HG02571 (cell line): Measurements from ENCODE around the gene R3HDML.

ENCODE experiments used
- ATAC-seq: cut with Tn5 transposase; IDR thresholded peaks from one replicate; pipeline ENCODE4 v1.9.1; 2021; ENCODE audit warnings: mild to moderate bottlenecking, moderate library complexity; ENCODE audit not compliant: unreplicated experiment

R3HDML gene

GRCh38 chr20:44361021-44361420 is 24.2 kb downstream of the R3HDML start:
- ATAC-seq, result no peak

DNA sequence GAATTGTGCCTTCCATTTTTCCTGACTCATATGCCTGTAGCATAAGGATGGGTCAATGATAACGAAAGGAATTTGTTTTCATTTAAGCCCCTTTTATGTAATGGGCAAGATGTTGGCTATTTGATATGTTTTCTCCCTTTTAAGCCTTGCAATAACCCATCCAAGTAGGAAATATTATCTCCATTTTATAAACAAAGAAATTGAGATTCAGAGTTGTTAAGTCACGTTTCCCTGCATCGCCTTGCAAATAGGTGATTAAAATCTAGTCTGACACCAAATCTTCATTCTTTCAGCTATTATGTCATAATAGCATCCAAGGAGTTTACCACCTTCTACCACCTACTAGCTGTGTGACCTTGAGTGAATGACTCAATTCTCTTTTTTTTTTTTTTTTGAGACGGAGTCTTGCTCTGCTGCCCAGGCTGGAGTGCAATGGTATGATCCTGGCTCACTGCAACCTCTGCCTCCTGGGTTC is 25.7 kb downstream of the R3HDML start:
- no peak for ATAC-seq

- ATAC-seq, result no peak
Measured at GRCh38 chr20:44364068-44364467, 27.2 kb downstream of the R3HDML start.

DNA sequence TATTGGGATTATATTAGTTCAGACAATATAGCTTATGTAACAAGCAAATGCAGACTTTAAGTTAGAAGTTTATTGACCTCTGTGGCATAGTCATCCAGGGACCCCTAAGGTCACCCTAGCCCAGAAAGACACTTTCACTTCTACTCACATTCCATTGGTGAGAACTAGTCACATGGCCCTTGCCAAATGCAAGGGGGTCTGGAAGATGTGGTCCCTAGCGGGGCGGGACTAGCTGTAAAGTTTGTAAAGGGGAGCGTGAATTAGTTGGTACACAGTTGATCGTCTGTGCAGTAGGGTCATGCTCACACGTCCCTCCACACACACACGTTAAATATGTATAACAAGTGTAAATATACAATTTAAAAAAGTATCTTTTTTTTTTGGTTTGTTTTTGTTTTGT is 27.9 kb downstream of the R3HDML start:
- ATAC-seq, result no peak

GRCh38 chr20:44367746-44368145 is 30.9 kb downstream of the R3HDML start:
- ATAC-seq, result no peak

DNA sequence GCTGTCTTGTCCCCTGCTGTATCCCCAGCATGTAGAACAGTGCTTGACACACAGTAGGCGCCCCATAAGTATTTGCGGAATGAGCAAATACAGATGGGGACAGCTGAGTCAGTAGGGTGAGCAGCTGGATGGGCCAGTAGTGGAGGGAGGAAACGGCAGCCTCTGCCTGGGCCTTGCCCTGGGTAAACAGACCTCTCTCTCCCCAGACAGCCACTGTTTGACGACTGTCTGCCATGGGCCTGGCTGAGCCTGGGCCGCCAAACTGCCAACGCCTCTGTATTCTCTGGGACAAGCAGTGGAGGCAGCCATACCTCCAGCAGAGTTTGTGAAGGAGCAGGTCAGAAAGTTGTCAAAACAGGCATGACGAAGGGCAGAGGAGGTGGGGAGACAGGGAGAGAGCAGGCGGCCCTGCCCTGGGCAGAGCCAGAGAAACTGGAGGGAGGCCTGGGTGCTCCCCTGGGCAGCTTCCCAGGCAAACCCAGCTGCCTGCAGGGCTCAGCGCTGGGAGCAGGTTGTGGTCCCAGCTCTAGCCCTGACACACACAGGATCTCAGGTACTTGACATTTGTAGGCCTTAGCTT is 33.9 kb downstream of the R3HDML start:
- no peak for ATAC-seq

DNA sequence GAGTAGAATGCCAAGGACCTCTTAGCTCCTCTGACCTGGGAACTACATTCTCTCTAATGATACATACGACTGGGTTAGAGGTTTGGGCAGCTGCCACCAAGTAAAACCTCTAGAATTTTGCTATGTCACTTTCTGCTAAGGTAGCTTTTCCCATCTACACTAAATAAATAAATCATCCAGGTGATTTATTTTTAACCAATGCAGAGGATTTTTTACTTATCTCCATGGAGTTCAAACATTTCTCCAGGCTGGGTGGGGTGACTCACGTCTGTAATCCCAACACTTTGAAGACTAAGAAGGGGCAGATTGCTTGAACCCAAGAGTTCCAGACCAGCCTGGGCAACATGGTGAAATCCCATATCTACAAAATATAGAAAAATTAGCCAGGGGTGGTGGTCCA is 45.8 kb downstream of the R3HDML start:
- no peak for ATAC-seq

- ATAC-seq, result no peak
Measured at GRCh38 chr20:44384423-44385027, 47.7 kb downstream of the R3HDML start.

- ATAC-seq, result no peak
Measured at GRCh38 chr20:44388466-44389023, 51.7 kb downstream of the R3HDML start.

GRCh38 chr20:44389871-44390270 is 53.0 kb downstream of the R3HDML start:
- ATAC-seq, result no peak

DNA sequence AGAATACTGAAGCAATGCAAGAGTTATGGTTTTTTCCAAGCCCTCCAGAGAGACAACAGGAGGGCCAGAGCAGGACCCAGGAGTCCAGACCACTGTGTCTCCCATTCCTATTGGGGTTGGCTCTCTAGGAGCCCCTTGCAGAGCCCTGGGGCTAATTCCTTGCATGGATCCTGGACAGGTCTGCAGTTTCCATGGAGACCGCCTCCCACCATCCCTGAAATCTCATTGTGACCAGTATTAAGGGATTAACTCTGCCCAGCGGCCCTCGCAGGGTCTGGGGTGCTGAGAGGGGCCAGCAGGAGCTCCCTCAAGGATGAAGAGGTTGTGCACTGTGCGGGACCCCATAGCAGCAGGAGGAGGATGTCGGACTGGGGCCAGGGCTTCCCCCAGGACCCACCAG is 53.4 kb downstream of the R3HDML start:
- ATAC-seq, result no peak

DNA sequence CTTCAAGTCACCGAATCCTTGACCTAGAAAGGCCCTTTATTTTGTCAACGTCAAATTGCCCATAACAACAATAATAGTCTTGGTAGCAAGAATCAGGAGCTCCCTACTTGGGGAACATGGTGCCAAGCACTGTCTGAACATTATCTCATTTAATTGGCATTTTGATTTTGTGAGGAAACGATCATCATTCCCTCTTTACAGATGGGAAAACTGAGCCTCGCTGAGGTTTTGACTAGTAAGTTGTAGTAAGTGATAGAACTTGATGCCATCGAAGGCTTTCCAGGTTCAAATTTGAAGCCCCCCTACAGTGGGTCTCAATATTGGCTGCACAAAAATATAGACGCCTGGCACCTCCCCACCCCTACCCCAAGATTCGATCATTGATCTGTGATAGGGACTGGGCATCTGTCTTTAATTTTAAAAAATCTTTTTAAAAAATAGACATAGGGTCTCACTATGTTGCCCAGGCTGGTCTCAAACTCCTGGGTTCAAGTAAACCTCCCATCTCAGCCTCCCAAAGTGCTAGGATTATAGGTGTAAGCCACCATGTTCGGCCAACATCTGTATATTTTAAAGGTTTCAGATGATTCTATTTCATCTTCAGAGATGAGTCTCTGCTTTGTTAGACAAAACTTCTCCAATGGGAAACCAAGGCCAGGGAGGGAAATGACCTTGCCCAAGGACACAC is 55.4 kb downstream of the R3HDML start:
- ATAC-seq, result no peak

- ATAC-seq, result no peak
Measured at GRCh38 chr20:44392776-44393607, 56.1 kb downstream of the R3HDML start.

DNA sequence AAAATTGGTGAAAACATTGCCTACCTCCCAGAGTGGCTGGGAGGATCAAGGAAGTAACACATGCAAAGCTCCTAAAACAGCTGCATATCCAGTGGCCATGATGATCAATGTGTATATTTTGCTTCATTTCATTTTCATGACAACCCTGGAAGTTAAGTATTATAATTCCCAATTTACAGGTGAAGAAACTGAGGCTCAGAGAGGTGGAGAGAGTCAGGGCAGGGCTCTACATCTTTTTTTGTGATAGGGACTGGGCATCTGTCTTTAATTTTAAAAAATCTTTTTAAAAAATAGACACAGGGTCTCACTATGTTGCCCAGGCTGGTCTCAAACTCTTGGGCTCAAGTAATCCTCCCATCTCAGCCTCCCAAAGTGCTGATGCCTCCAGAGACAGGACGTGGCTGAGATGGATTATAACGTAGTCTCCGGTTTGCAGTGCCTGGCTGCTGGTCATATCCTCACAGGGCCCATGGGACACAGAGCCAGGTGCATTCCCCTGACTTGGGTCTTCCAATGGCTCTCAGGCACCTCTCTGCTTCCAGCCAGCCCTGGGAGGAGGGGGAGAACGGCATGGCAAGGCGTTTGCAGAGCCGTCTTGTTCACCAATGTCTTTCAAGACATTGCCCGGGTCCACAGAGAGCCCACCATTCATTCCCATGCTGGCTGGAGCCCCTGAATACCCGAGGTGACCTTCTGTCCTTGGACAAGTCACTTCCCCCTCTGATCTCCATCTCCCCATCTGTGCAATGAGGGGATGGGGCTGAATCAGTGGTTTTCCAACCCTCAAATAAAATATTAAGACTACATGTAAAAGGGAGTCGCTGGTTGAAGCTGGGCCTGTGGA is 57.0 kb downstream of the R3HDML start:
- ATAC-seq, result no peak

DNA sequence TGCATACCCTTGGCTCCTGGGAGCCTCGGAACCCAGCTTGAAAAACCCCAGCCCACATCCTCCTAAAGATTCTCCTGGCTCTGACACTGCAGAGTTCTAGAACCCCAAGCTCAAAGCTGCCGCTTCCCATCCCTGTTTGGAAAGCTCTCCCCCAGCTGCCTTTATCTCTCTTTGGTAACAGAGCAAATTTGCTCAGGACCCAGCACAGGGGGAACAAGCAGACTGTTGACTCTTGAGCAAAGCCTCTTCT is 57.5 kb downstream of the R3HDML start:
- no peak for ATAC-seq

GRCh38 chr20:44394702-44395460 is 58.0 kb downstream of the R3HDML start:
- ATAC-seq, result no peak

DNA sequence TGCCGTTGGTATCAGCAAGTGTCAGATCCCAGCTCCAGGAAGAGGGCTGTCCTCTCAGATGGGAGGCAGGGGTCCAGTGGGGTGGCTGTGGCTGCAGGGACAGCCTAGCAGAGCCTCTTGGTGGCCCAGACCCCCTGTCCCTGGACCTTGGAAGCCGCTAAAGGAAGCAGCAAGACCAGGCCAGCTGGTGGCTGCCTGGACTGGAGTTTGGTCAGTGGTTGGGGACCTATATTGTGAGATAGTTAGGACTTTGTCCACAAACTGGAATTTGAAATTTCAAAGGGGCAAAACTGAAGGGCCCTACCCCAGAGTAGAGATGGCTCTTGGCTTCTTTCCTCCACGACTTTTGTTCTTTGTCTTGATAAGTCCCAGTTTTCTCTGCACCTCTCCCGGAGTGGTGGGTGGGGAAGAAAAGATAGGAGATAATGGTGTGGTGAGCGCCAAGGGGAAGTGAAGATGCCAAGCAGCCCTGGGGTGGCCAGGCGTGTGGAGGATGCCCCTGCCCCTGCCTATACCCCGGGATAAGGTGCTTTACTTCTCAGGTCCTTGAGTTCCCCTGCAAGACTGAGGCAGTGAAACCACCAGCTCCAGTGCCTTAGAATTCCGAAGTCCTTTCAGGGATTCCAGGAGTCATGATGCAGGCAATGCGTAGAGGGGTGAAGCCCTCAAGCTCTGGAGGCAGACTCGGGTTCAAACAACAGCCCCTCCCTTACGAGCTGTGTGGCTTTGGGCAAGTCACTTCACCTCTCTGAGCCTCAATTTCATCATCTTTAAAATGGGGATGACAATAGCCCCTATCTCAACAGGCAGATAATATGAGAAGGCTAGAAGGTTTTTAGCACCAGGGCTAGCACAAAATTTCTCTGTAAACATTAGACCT is 58.9 kb downstream of the R3HDML start:
- no peak for ATAC-seq

DNA sequence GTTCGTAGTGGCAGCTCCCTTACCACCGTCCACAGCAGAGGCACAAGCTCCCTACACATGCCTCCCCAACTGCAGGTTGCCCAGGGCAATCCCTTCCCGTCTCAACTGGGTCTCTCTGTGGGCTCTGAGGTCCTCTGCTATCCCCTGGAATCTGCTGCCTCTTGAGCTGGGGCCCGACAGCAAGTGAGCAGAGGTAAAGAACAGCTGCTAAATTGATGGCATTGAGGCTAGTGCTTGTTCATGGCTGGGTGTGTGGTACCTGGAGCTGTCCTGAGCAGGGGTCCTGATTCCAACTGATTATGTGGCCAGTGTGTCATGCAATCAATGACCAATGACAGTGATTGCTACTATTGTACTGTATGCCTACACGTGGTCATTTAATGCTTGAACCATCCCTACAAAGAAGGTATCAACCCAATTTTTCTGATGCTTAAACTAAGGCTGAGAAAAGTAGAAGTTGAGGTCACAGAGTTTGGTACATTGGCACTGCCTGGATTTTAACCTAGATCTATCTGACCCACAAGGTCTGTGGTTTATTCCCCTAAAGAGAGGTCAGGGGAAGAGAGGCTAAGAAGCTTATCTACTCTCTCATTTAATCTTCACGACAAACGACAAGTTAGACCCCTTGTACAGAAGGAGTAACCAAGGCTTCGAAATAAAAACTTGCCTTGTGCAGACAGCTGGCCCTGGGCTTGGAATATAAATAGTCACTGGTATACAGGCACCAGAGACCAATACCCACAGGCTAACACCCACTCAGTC is 59.7 kb downstream of the R3HDML start:
- no peak for ATAC-seq
